Ammon's horn (tissue), 1 donor: Measurements from ENCODE around the gene WIF1.

ENCODE experiments used
- DNase-seq: peaks from one replicate; pipeline ENCODE4 v3.0.0-alpha.2; 2016; ENCODE audit warnings: low spot score

Gene WIF1

GRCh38 chr12:65121049-65121955, at the start of gene WIF1:
Gene WIF1 (minus strand): TSS chr12:65121305. CDS start chr12:65121191, 114 bp downstream.
- DNase-seq, result peak; percentile 48

- peak; percentile 70 for DNase-seq
Measured at GRCh38 chr12:65170209-65170881, 49.2 kb upstream of the WIF1 start.

GRCh38 chr12:65169320-65170208, 48.5 kb upstream of the WIF1 start, which contains the start of gene LEMD3:
Gene LEMD3 (plus strand): TSS chr12:65169583. CDS start chr12:65169597, 14 bp downstream.
- peak; percentile 97 for DNase-seq

GRCh38 chr12:65168681-65169319, 47.7 kb upstream of the WIF1 start:
- no peak for DNase-seq

GRCh38 chr12:65164774-65165173, 43.7 kb upstream of the WIF1 start:
- DNase-seq, result no peak

GRCh38 chr12:65164244-65164643, 43.1 kb upstream of the WIF1 start:
- DNase-seq, result no peak

- DNase-seq, result no peak
Measured at GRCh38 chr12:65162609-65163008, 41.5 kb upstream of the WIF1 start.

GRCh38 chr12:65157091-65157490, 36.0 kb upstream of the WIF1 start:
- DNase-seq, result no peak

GRCh38 chr12:65156366-65156841, 35.3 kb upstream of the WIF1 start:
- no peak for DNase-seq

GRCh38 chr12:65155784-65156183, 34.7 kb upstream of the WIF1 start:
- no peak for DNase-seq

GRCh38 chr12:65152596-65152995, 31.5 kb upstream of the WIF1 start:
- DNase-seq, result no peak

- DNase-seq, result no peak
Measured at GRCh38 chr12:65152012-65152411, 30.9 kb upstream of the WIF1 start.

GRCh38 chr12:65147312-65147905, 26.3 kb upstream of the WIF1 start:
- DNase-seq, result no peak

GRCh38 chr12:65140738-65141137, 19.6 kb upstream of the WIF1 start:
- DNase-seq, result no peak

GRCh38 chr12:65139389-65139788, 18.3 kb upstream of the WIF1 start:
- DNase-seq, result no peak

GRCh38 chr12:65133879-65134278, 12.8 kb upstream of the WIF1 start:
- DNase-seq, result no peak

- no peak for DNase-seq
Measured at GRCh38 chr12:65126482-65126881, 5.4 kb upstream of the WIF1 start.

GRCh38 chr12:65125975-65126374, 4.9 kb upstream of the WIF1 start:
- no peak for DNase-seq

GRCh38 chr12:65125247-65125646, 4.1 kb upstream of the WIF1 start:
- DNase-seq, result peak; percentile 17

GRCh38 chr12:65123435-65124063, 2.4 kb upstream of the WIF1 start:
- peak; percentile 44 for DNase-seq

- DNase-seq, result no peak
Measured at GRCh38 chr12:65122703-65123102, 1.6 kb upstream of the WIF1 start.
